ENCODE measurements around the gene MAEL. TPM values are rescaled to one million over a fixed set of nuclear protein-coding genes. Genes with fewer than 3 reads are reported as not detected.

MAEL gene
- total RNA-seq, 1 donor: 8.6 TPM

DNA sequence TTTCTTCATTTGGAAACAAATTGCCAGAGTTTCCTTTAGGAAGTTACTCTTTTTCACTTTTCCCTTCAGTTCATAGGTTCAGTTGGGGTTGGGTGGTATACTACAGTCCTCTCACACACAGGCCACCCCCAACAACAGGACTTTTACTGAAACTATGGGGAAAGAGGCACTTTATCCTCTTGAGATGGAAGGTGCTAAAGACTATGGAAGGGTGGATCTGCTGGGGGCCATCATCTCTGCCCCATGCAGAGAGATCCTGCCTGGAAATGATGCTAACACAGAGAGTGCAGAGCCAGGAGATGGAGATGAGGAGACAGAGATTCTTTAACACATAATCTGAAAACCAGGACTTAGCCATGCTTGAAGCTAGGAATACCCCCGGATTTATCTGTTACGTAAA is 38.0 kb upstream of the MAEL start:
- no peak for TF ChIP-seq CTCF (IDR thresholded peaks at IDR 0.05; ENCODE audit: insufficient read depth, low read depth, low read length)
- no peak overlapping the region for H3K4me3 ChIP-seq (ENCODE audit: low read depth, low read length)
- DNase-seq (ENCODE audit: low read depth): no peak

GRCh38 chr1:166952002-166952746 is 36.9 kb upstream of the MAEL start:
- no peak for TF ChIP-seq CTCF (IDR thresholded peaks at IDR 0.05; ENCODE audit: insufficient read depth, low read depth, low read length)

GRCh38 chr1:166953491-166953890 is 35.6 kb upstream of the MAEL start:
- TF ChIP-seq CTCF (IDR thresholded peaks at IDR 0.05; ENCODE audit: insufficient read depth, low read depth, low read length): no peak
- DNase-seq (ENCODE audit: low read depth): no peak
- H3K4me3 ChIP-seq (ENCODE audit: low read depth, low read length): no peak overlapping the region

More at GRCh38 chr1:166952002-166952746, 36.9 kb upstream of the MAEL start:
- H3K4me3 ChIP-seq (ENCODE audit: low read depth, low read length): no peak overlapping the region
- peak; percentile 24 for DNase-seq (ENCODE audit: low read depth)

GRCh38 chr1:166956057-166956850 is 32.8 kb upstream of the MAEL start:
- TF ChIP-seq CTCF (IDR thresholded peaks at IDR 0.05; ENCODE audit: insufficient read depth, low read depth, low read length): no peak

DNA sequence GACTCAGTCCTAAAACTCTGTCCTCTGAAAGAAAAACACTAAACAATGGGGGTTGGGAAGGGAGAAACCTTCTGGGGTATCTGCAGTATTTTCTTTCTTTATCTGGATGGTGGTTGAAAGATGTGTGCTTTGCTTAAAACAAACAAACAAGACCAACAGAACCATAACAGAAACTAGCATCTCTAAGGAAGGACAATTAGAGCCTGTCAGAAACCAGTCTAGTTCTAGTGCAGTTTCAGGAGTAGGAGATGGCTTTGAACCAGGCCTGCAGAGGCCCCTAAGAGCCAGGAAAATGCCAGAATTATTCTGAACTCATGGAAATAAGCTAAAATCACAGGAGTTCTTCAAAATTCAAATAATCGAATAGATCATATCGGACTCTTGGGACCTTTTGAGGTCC is 32.2 kb upstream of the MAEL start:
- TF ChIP-seq CTCF (IDR thresholded peaks at IDR 0.05; ENCODE audit: insufficient read depth, low read depth, low read length): no peak
- DNase-seq (ENCODE audit: low read depth): no peak
- no peak overlapping the region for H3K4me3 ChIP-seq (ENCODE audit: low read depth, low read length)

More at GRCh38 chr1:166956057-166956850, 32.8 kb upstream of the MAEL start:
- H3K4me3 ChIP-seq (ENCODE audit: low read depth, low read length): no peak overlapping the region
- DNase-seq (ENCODE audit: low read depth): no peak

- H3K4me3 ChIP-seq (ENCODE audit: low read depth, low read length): no peak overlapping the region
- no peak for DNase-seq (ENCODE audit: low read depth)
- TF ChIP-seq CTCF (IDR thresholded peaks at IDR 0.05; ENCODE audit: insufficient read depth, low read depth, low read length): no peak
Observed at GRCh38 chr1:166960858-166961474, 28.1 kb upstream of the MAEL start.
